ENCODE data around the gene ERCC5.

ERCC5 gene

DNA sequence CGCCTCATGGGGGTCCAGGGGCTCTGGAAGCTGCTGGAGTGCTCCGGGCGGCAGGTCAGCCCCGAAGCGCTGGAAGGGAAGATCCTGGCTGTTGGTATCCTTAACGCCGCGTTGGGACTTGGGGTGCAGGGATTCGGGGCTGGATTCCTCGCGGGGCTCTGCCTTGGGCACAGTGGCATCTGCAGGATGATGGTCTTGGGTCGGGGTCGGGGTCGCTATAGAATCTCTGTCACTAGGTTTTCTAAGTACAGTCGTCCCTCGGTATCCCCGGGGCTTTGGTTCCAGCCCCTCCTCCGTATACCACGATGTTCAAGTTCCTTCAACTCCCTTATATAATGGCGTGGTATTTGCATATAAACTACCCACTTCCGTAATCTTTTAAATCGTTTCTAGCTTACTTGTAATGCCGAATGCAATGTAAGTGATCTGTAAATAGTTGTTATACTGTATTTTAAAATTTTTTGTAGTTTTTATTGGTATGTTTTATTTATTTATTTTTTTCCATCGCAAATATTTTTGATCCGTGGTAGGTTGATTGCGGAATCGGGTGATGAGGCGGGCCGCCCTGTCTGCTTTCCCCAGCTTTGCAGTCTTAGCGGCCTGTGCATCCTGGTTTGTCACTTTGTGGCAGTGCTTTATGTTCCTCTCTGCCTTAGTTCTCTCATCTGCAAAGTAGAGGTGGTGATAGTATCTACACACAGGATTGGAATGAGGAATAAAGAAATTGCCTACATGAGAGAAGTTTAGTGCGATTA is 606 bp downstream of the ERCC5 start:
- DNase-seq, result peak; percentile 39

DNA sequence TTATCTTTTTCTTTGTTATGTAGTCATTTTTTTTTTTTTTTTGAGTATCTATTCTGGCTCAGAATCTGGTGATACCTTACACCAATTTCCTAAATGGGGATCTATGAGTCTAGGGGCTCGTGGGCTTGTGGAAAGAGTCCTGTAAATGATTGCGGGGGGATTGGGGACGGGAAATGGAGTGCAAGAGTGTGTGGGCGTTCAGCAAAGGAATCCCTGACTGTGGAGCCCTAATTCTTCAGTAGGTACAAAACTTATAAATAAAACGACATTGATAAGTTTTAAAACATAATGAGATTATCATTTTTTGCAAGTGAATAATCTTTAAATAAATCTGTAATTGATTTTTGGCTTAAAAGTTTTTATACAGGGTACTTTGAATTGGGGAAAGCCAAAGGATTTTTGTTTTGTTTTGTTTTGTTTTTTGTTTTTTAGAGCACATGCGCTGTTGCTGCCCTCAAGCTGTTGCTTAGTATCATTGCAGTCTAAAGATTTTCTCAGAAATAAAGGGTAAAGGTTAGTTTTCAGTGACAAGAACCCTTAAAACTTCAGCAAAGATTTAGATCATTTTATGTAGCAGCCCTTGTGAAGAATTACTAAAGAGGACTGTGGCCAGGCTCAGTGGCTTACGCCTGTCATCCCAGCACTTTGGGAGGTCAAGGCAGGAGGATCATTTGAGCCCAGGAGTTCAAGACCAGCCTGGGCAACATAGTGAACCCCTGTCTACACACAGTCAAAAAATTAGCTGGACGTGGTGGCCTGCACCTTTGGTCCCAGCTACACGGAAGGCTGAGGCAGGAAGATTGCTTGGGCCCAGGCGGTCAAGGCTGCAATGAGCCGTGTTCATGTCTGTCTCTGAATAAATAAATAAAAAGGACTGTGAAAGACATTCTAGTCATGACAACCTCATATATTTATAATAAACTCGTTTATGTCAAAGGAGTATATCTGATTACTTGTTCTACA is 1.7 kb downstream of the ERCC5 start:
- no peak for DNase-seq

DNA sequence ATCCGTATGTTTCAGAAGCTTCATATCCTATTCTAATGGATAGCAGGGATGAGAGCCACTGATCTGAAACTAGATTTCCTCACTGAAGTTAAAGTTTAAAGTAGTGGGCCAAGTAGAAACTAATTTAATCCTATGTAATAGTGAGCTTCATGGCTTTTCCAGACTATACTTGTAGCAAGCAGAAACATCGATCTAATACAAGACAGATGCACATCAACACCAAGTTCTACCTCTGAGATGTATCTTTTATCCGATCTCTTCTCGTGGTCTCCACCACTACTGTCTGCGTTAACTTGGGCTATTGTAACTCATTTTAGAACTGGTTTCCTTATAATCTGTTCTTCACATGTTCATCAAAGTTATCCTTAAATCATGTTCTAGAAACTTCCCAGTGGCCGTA is 3.1 kb downstream of the ERCC5 start:
- DNase-seq, result no peak

DNA sequence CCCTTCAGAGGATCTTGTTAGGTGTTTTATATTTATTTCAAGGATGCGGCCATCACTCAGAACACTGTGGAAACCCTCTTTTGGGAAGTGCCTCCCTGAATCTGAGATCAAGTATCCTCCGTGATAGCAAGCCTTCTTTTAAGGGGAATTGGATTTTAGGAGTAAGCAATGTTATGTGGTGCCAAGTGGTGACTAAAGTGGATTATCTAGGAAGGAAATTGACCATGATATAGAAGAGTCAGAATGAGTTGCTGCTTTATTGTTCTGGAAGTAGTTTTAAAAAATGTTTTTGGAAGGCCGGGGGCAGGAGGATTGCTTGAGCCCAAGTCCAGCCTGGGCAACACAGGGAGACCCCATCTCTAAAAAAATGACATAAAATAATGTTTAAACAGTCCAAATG is 6.7 kb downstream of the ERCC5 start:
- DNase-seq, result no peak

DNA sequence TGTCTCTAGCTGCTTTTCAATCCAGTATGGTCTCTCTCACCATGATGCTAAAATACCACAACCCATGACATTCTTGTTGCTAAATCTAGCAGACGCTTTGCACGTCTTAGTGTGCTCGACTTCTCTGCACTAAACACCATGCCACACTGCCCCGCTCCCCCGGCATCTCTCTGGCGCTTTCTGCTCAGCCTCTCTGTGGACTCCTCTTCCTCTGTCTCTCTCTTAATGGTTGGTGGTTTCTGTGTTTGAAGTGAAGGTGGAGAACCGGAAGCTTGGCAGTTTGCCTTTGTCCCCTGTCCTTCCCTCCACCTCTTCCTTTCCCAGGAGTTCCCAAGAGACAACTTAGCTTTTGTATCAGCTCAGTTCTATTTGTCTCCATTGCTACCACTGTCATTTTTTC is 8.8 kb downstream of the ERCC5 start:
- no peak for DNase-seq

DNA sequence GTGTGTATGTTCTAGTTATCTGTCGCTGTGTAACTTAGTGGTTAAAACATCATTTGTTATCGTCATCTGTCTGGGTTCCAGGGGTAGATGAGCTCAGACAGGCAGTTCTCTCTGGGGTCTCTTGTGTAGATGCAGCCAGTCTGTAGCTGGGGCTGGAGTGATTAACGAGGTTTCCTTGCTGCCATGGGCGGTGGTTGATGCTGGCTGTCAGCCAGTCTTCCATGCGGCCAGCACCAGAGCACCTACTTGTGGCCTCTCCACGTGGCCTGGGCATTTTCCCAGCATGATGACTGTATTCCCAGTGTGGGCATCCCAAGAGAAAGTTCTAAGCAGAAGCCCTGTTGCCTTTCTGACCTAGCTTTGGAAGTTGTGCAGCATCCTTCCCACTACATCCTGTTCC is 10.7 kb downstream of the ERCC5 start:
- DNase-seq, result no peak

DNA sequence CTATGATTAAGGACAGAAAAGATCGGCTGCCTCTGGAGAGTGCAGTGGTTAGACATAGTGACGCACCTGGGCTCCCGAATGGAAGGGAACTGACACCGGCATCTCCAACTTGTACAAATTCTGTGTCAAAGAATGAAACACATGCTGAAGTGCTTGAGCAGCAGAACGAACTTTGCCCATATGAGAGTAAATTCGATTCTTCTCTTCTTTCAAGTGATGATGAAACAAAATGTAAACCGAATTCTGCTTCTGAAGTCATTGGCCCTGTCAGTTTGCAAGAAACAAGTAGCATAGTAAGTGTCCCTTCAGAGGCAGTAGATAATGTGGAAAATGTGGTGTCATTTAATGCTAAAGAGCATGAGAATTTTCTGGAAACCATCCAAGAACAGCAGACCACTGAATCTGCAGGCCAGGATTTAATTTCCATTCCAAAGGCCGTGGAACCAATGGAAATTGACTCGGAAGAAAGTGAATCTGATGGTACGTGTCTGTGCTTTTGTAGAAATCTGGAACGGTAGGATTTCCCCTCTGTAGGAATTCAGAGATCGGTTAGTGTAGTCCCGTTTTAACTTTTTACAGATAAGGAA is 16.9 kb downstream of the ERCC5 start:
- no peak for DNase-seq

DNA sequence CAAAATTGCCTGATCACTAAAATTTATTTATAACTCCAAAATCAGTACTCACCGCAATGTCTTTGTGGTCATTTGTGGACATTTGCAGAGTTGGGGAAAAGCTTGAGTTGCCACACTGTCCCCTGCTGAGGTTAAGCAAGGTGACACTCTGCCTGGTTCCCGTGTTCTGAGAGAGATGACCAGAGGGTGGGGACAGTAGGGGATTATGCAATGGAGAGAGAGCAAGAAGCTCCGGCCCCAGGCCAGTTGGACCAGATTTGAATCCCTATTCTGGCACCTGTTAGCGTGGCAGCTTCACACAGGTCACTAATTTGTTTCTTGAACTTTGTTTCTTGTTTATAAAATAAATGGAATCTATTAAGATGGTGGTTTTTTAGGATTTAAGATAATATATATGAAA is 17.8 kb downstream of the ERCC5 start:
- no peak for DNase-seq

DNA sequence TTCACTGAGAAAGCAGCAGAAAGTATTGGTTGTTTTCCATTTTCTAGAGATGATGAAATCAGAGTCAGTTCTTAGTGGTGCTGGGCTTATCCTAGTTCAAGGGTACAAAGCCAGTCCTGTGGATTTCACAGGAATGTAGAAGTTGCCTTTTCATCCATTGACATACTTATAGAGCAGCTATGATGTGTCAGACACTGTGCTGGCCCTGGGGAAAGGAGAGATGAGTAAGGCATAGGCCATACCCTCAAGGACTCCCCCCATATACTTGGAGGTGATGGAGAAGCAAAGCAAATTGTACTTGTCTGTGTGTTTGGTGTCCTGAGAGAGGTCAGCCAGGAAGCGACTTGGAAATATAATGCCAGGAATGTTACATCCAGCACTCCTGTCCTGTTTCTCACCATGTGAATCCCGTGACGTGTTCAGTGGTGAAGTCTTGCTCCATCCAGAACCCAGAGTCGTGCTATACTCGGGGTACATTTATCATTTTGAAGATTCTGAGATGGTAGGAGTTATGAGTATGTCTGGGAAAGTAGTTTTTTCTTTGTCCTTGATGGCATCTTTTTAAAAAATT is 22.6 kb downstream of the ERCC5 start:
- DNase-seq, result no peak

DNA sequence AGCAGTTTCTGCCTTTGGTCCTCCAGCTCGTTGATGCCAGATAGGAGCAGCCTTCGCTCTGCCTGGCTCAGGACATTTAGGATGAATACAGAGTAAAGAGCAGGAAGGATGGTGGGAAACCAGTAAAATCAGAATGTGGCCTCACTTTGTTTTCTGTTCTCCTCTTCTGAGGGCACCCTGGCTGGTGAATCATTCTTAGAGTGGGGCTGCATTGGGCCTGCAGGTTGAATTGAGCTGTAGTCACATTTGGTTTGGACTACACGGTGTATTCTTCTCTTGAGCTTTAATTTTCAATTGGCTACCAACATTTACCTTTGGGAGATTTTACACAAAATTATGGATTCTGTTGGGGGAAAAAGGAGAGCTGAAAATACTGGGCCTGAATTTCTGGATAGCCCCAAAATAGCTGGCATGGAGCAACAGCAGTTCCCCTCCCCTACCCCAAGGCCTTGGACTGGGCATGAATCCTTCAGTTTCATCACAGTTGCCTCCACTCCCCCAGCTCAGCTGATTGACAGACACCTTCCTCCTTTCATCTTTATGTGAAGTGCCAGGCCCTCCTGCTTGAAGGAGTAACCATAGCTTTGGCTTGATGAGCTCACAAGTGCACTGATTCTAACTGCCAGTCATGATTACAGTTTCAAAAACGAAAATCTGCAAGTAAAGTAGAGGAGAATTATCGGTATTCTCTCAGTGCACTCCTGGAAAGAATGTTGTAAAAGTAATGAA is 24.3 kb downstream of the ERCC5 start:
- DNase-seq, result no peak

DNA sequence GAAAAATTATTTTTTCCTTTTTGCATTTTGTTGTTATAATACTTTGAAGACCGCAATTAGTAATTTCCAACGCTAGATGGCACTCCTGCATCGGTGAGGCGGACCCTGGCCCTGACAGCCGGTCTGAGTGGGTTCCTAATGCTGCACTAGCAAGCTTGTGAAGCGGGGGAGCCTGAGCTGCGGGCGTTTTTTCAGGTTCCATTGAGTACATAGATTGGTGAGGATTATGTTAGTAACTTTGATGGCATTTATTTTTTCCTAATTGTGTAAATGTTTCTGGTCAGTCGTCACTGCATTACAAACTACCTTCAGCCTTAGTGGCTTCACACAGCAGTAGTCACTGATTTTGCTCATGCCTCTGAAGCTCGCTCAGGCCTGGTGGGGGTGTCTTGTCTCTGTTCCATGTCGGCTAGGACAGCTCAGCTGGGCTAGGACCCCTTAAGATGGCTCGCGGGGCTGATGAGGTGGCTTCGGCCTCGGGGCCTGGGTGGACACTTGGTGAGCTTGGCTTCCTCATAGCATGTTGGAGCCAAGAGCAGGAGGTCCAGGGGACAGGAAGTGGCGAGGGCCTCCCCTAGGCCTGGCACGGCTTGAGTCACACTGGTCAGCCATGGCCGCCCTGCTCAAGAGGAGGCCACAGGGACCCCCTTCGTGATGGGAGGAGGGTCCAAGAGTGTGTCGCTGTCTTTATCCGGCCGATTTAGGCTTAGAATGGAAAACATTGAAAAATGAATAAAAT is 25.0 kb downstream of the ERCC5 start:
- DNase-seq, result no peak

DNA sequence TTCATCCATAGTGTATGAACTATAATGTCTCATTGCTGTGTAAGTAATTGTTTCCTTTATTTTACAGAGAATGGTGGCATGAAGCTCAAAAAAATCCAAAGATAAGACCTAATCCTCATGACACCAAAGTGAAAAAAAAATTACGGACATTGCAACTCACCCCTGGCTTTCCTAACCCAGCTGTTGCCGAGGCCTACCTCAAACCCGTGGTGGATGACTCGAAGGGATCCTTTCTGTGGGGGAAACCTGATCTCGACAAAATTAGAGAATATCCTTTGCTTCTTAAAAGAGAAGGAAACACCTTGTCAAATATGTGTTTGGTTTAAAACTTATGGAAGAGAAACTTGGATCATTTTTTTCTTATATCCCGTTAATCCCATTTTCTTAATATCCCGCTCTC is 26.3 kb downstream of the ERCC5 start:
- no peak for DNase-seq

DNA sequence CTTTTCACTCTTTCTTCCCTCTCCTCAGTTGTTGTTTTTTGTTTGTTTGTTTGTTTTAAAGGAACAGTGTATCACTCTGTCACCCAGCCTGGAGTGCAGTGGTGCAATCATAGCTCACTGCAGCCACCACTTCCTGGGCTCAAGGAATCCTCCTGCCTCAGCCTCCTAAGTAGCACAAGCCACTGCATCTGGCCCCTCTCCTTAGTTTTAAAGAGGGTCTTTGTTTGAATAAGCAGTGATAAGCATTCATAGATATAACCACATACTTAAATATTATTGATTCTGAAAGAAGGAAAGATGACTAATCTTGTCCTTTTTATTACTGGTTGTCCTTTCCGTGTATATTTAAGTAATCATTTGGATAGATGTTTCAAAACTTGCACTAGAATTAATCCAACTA is 26.7 kb downstream of the ERCC5 start:
- no peak for DNase-seq

DNA sequence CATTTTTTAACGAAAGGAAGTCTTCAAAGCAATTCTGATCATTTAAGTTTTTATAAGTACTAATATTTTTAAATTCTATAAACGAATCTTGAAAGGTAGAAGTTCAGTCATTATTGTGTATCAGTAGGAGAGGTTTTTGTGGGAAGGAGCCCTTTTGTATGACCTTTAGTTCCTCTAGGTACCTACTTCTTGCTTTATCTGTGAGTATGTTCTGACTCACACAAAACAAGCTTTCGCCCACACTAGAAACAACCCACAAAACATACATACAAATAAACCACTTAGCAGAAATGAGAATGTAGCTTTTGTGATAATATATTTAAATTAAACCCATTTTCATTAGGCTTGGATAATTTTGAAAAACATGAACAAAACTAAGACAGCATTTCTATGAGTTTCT is 27.8 kb downstream of the ERCC5 start:
- no peak for DNase-seq

DNA sequence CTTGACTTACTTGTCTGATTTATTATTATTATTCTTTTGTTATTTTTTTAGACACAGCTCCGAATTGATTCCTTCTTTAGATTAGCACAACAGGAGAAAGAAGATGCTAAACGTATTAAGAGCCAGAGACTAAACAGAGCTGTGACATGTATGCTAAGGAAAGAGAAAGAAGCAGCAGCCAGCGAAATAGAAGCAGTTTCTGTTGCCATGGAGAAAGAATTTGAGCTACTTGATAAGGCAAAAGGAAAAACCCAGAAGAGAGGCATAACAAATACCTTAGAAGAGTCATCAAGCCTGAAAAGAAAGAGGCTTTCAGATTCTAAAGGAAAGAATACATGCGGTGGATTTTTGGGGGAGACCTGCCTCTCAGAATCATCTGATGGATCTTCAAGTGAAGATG is 29.4 kb downstream of the ERCC5 start:
- DNase-seq, result no peak

DNA sequence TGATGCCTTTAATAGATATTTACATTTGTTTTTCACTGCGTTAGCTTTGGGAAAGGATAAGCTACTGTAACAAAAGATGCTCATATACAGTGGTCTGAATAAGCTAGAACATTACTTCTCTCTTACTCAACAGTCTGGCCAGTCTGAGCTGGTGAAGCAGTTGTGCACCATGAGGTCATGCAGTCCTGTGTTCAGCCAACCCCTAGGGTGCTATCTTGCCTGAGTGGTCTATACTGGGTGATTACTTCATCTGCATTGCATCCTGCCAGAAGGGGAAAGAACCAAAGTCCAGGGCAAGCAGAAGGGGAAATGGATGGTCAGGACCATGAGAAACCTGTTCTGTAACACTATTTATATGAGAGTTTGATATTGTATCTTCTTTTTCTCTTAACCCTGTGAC is 31.5 kb downstream of the ERCC5 start:
- no peak for DNase-seq

DNA sequence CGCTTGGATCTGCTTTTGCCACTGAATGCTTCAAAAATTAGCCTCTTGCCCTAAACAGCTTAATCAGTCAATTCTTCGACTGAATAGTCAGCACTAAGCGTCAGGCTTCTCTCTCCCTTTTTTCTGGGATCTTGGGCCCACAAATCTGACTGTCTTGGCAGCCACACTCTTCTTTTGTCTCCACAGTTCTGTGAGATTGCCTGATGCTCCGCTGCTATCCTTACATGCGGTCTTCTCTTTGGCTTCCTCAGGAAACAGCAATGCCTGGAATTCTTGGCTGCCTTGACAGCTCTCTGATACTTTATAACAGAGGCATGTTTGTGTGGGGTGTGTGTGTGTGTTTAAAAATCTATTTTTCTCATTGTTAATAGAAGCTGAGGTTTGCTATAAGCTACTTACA is 32.6 kb downstream of the ERCC5 start:
- DNase-seq, result no peak

DNA sequence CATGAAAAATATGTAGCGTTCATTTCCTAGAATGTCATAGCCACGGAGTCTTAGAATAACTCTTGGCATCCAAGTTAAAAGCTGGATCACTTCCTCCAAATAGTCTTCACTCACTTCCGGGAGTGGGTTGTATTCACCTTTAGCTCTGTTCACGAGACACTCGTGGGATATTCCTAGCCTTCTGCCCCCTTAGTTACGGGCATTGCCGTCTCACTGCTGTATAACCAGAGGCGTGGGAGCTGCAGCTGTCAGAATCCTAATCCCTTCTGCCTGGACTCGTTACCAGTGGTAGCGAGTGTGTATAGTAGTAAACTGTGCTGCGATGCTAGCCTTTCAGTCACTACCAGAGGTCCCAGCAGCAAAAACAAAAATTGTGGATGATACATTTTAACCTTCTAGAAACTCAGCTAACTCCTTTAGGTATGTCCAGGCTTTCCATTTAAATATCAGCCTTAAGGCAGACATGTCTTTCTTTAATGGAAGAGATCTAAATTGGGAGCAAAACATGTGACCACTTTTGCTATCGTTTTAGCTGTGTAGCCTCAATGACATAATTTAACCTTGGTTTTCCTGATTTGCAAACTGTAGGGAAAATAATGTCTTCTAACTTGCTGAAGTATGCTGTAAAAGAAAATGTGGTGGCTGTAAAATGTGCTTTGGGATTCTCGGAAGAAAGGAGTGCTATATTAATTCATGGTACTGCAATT is 34.1 kb downstream of the ERCC5 start:
- no peak for DNase-seq

DNA sequence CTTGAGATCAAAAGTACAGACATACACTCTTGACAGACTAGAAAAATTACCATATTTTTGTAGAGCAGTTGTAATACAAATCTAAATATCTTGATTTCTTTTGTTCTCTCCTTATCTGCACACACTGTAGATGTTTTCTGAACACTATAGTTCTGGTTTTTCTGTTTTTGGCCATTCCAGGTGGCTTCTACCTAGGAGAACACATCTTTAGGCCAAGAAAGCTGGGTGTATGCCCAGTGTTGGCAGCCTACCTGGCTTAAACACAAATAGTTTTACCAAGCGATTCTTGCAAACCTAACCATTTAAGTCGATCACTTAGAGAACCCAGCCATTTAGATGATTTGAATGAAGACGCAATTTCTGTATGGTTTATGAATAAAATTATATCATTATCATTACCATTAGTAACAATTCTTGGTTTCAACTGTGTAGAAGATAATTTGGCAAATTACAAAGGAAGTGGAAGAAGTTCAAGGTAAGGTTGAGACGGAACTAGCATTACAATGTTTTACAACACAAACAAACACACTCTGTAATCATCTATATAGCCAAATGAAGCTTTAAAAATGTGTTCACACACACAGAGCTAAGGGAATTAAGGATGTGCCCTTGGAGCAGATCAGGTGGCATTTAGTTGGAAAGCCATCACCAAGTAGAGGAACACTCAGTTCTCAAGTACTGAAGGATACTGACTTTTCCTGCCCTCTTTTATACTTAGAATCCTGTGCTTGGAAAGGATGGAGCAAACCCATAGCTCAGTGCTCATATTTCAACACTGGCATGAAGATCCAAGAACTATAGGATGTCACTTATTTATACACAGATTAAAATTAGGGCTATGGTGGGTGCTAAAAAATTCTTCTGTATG is 36.2 kb downstream of the ERCC5 start:
- no peak for DNase-seq

DNA sequence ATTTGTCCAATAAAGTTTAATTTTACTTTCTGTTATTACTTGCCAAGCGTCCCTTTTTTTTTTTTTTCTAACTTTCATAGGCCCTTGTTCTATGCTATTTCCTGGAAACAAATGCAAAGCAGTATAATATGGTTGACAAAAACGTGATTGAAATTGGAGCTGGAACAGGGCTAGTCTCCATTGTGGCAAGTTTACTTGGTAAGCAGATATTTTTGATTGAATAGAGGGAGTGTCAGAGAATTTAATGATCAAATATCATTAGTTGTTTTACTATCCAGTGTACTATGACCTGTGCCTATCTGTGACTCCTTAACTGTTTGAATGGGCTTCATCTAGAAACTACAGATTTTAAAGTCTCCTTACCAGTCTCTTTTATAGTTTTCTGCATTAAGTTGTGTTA is 46.7 kb downstream of the ERCC5 start:
- no peak for DNase-seq
